GM18868 (cell line): ENCODE data around the gene OR13J1.
A peak's percentile ranks its signal among the peaks of the same experiment; 100 is the strongest.

Source experiments
- ATAC-seq: cut with Tn5 transposase; IDR thresholded peaks from one replicate; pipeline ENCODE4 v1.9.1; 2021; ENCODE audit warnings: mild to moderate bottlenecking, moderate library complexity; ENCODE audit not compliant: unreplicated experiment

OR13J1 gene

GRCh38 chr9:35859990-35860339, 10.2 kb downstream of the OR13J1 start:
- ATAC-seq, result no peak

GRCh38 chr9:35859310-35859989, 10.8 kb downstream of the OR13J1 start:
- no peak for ATAC-seq

DNA sequence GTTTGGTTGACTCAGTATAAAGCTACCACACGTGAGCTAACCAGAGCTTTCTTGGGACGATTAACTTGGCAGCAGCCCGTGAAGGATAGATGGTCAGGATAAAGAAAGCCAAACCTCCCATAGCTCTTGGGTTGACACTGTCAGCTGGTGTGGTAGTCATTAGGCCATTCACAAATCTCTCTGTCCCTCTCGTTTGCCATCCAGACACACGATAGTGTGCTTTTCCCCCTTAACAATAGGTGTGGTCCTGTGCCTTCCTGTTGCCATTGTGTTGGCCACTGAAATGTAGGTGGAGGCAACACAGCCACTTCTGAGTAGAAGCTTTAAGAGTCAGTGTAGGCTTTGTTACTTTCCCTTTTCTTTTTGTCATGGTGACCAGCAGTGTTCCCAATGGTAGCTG, 11.7 kb downstream of the OR13J1 start:
- no peak for ATAC-seq

- no peak for ATAC-seq
Observed at GRCh38 chr9:35856882-35857281, 13.3 kb downstream of the OR13J1 start.

GRCh38 chr9:35856206-35856605, 14.0 kb downstream of the OR13J1 start:
- no peak for ATAC-seq

- ATAC-seq, result no peak
Observed at GRCh38 chr9:35854091-35854762, 16.0 kb downstream of the OR13J1 start.

DNA sequence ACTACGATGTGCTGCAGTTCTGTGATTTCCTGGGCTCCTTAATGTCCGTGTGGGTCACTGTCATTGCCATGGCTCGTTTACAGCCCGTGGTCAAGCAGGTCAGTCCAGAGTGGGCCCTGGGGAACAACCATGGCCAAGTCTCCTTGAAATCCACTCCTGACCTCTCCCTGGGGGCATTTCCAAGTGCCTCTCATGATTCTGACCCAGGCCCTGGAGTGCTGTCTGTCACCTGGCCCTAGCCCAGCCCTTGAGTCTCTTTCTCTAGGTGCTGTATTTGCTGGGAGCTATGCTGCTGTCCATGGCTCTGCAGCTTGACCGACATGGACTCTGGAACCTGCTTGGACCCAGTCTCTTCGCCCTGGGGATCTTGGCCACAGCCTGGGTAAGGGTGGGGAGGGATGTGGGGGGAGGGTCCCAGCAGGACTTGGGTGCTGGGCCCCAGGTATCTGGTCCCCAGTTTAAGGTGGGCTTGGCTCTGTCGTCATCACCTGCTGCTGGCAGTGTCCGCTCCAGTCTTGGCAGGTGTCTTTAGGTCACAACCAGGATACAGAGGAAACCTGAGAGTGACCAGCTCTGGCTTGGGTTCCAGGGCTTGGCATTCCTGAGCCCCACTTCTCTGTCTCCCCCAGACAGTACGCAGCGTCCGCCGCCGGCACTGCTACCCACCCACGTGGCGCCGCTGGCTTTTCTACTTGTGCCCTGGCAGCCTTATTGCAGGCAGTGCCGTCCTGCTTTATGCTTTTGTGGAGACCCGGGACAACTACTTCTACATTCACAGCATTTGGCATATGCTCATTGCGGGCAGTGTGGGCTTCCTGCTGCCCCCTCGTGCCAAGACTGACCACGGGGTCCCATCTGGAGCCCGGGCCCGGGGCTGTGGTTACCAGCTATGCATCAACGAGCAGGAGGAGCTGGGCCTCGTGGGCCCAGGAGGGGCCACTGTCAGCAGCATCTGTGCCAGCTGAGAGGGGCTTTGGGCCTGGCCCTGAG, 17.0 kb downstream of the OR13J1 start:
- no peak for ATAC-seq

DNA sequence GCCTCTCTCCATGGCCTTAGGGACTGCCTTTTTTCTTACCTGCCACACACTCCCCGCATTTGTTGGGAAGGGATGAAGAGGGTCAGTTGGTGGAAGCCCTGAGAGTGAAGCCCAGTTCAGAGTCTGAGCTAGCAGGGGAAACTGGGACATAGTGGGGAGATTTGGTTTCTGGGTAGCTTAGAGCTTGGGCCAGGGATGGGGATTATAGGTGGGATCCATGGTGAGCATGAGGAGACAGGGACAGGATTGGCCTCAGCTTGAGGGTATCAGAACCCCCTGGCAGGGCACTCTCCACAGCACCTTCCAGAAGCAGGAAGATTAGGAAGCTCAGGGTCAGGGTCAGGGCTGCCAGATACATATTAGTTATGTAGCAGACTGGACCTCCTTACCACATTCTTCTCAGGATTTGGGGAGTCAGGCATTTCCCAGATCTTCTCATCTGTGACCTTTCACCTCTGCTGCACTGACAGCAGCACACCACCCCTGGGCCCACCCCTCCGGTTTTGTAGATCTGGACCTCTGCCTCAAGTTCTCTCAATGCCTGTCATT, 17.9 kb downstream of the OR13J1 start:
- no peak for ATAC-seq

DNA sequence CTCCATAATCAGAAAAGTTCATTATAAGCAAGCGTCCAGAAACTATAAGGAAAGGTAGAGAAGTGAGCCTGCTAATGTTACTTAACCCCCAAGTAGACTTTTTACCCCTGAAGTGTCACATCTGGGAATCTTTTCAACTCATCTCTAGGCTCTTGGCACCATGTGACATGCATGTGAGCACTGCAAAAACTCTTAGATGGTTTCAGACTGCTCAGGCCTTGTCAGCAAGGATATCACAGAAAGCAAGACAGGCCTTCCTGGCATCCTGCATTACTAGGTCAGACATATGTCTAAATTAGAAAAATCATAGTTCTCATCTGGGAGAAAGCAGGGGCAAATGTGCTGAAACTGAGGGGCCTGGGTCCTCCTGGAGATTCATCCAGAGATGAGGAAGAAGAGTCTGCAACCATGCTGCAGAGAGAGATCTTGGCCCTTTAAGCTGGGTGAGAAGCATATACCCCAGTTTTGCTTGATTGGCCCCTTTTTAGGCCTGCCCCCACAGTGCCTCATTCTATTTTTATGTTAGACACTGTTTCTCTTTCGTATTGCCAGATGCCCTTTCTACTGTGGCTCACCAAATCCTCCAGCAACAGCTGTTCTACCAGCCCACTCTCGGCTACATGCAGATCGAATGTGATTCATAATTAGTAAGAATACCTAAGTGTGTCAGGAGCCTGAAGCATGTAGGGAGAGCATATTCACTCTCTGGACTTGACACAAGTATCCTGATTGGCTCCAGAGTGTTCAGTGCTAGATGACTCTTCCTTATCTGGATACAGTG, 22.2 kb downstream of the OR13J1 start:
- ATAC-seq, result peak; percentile 90

DNA sequence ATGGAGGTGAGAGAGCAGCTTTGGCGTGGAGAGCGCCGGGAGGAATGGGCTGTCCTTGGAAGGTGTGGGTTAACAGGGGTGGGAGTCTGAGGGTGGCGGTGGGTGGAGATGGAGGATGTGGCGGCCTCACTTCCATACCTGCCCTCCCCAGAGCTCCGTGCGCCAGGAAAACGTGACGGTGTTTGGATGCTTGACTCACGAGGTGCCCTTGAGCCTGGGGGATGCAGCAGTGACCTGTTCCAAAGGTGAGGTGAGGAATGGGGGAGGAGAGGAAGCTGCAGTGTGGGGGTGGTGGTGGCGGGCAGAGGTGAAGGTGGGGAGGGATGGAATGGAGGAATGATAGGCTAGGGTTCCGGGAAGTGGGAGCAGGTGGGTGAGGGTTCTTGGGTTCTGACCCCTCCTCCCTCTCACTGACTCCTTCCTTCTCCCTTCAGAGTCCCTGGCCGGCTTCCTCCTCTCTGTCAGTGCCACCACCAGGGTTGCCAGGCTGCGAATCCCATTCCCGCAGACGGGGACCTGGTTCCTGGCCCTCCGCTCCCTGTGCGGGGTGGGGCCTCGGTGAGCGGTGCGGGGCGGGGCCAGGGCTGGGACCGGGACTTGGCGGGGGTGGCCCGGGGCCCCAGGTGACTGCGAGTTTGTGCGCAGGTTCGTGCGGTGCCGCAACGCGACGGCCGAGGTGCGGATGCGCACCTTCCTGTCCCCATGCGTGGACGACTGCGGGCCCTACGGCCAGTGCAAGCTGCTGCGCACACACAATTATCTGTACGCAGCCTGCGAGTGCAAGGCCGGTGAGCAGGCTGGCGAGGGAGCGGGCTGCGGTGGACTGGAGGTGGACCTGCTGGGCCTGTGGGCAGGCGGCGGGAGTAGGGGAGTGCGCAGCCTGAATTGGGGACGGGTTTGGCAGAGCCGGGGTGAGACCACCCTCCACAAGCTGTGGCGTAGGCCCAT, 24.1 kb downstream of the OR13J1 start:
- ATAC-seq, result no peak

GRCh38 chr9:35844628-35845270, 25.5 kb downstream of the OR13J1 start:
- ATAC-seq, result peak; percentile 41

- no peak for ATAC-seq
Observed at GRCh38 chr9:35842795-35843194, 27.4 kb downstream of the OR13J1 start.

- no peak for ATAC-seq
Observed at GRCh38 chr9:35842020-35842745, 28.0 kb downstream of the OR13J1 start.

- ATAC-seq, result no peak
Observed at GRCh38 chr9:35841645-35841900, 28.6 kb downstream of the OR13J1 start.

GRCh38 chr9:35840881-35841644, 29.1 kb downstream of the OR13J1 start:
- no peak for ATAC-seq

GRCh38 chr9:35839926-35840325, 30.3 kb downstream of the OR13J1 start:
- no peak for ATAC-seq

DNA sequence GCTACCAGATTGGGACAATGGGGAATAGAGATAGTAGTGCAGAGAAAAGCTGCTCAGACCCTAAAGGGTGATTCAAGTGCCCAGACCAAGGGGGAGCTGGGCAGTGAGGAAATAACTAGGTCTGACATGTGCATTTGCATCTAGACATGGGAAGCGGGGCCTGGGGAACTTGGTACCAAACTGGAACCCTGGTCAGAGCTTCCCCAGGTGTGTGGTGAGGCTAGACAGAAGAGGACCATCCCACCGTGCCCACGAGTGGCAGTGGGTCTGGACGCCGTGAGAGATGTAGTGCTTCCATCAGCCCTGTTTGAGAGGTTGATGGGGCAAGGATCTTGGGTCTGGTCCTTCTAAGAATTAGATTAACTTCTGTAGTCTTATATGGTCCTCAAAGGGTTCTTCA, 33.6 kb downstream of the OR13J1 start:
- ATAC-seq, result no peak

DNA sequence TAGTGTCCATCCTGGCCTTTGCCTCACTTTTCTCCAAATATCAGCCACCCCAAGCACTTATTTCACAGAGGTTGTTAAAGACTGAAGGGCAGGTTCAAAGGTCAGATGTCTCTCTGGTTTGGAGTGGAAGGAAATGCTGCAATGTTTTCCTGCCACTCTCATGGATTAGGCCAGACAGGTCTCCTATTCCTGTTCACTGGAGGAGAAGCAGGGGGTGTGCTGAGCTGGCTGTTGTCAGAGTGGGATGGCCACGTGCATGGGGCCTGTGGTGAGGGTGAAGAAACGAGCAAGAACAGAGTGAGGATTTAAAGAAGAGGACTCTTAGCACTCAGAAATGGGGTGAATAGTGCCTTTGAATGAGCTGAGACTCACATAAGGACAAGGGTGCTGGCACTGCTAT, 34.4 kb downstream of the OR13J1 start:
- no peak for ATAC-seq
